H1 (cell line): ENCODE measurements around the gene ACVRL1. TPM values are rescaled to one million over a fixed set of nuclear protein-coding genes. Genes with fewer than 3 reads are reported as not detected.

Experiments
- BACH1 ChIP-seq: IDR thresholded peaks from 2 replicates; pipeline ENCODE4 v1.6.1; 2012; ENCODE audit warnings: low read length, improper control_type of control experiment
- CEBPB ChIP-seq: IDR thresholded peaks from 2 replicates; pipeline ENCODE4 v1.6.1; 2012; ENCODE audit warnings: low read depth, low read length
- HDAC6 ChIP-seq: IDR thresholded peaks from one replicate; pipeline ENCODE4 v1.7.1; 2012; ENCODE audit warnings: low read depth, mild to moderate bottlenecking, inconsistent platforms, low read length, moderate library complexity
- JUN ChIP-seq: IDR thresholded peaks from 2 replicates; pipeline ENCODE4 v1.6.1; 2011; ENCODE audit warnings: low read depth, mild to moderate bottlenecking, improper control_type of control experiment, low read length
- POLR2A ChIP-seq, 2 experiments: IDR thresholded peaks; 1 replicate in 1 of 2; 2 replicates in 1 of 2; pipeline ENCODE4 v1.6.1; 2011; ENCODE audit warnings: low read depth in 2 of 2, low read length in 2 of 2, mild to moderate bottlenecking in 2 of 2; ENCODE audit errors: control extremely low read depth in 1 of 2
- POU5F1 ChIP-seq: IDR thresholded peaks from 2 replicates; pipeline ENCODE4 v1.6.1; 2011; ENCODE audit warnings: low read depth, mild to moderate bottlenecking, low read length, moderate library complexity
- RNF2 ChIP-seq: fragments of 200-900, 300-1000 bp; sonication (generic); IDR thresholded peaks from 2 replicates; pipeline ENCODE4 v1.7.1; 2016; ENCODE audit warnings: borderline replicate concordance, low read depth, mild to moderate bottlenecking, antibody characterized with exemption, low read length; ENCODE audit not compliant: poor library complexity, severe bottlenecking; ENCODE audit errors: missing control alignments
- RXRA ChIP-seq: IDR thresholded peaks from 2 replicates; pipeline ENCODE4 v1.6.1; 2011; ENCODE audit warnings: low read depth, mild to moderate bottlenecking, low read length, moderate library complexity; ENCODE audit not compliant: insufficient read depth
- SIN3A ChIP-seq, 2 experiments: IDR thresholded peaks in 1 of 2; conservative IDR thresholded peaks in 1 of 2; 2 replicates each; pipeline ENCODE4 v1.6.1; 2011 to 2012; ENCODE audit warnings: low read length in 2 of 2, improper control_type of control experiment in 1 of 2, low read depth in 1 of 2, mild to moderate bottlenecking in 1 of 2
- SP1 ChIP-seq: IDR thresholded peaks from 2 replicates; pipeline ENCODE4 v1.6.1; 2011; ENCODE audit warnings: low read depth, low read length
- SP2 ChIP-seq: IDR thresholded peaks from 2 replicates; pipeline ENCODE4 v1.6.1; 2012; ENCODE audit warnings: mild to moderate bottlenecking, low read length, inconsistent platforms
- TBP ChIP-seq: IDR thresholded peaks from 2 replicates; pipeline ENCODE4 v1.6.1; 2011; ENCODE audit warnings: low read depth, low read length, improper control_type of control experiment
- polyA plus RNA-seq, 7 experiments: library from polyadenylated mRNA; depleted of rRNA in 3 of 7; stranded (reverse) in 5 of 7; unstranded in 2 of 7; fragments of >200 nt in 5 of 7; fragments of 200-250 nt in 2 of 7; gene quantifications; 1 replicate in 5 of 7; 2 replicates in 1 of 7; 4 replicates in 1 of 7; pipeline versions ENCODE4 v1.2.1 to v1.2.3, GENCODE V29; 2011 to 2013; ENCODE audit warnings: missing spikeins in 2 of 7, mixed read lengths in 2 of 7
- total RNA-seq: library from RNA; stranded (reverse); fragmentation: NEBNext Ultra II Directional; extraction: Animal tissue kit (Norgen Biotek cat#: 25700); gene quantifications from 2 replicates; pipeline ENCODE4 v1.2.1, GENCODE V29; 2021
- TF ChIP-seq, protein P1 (sequence below): IDR thresholded peaks from 2 replicates; pipeline ENCODE4 v1.6.1; 2012; ENCODE audit warnings: low read length, inconsistent platforms

Gene ACVRL1
- total and polyA plus RNA-seq, 2 of the 8 experiments (the other 6 are each of a cell fraction or from before 2014, with no cell fraction given): 0.09 to 0.35 TPM

DNA sequence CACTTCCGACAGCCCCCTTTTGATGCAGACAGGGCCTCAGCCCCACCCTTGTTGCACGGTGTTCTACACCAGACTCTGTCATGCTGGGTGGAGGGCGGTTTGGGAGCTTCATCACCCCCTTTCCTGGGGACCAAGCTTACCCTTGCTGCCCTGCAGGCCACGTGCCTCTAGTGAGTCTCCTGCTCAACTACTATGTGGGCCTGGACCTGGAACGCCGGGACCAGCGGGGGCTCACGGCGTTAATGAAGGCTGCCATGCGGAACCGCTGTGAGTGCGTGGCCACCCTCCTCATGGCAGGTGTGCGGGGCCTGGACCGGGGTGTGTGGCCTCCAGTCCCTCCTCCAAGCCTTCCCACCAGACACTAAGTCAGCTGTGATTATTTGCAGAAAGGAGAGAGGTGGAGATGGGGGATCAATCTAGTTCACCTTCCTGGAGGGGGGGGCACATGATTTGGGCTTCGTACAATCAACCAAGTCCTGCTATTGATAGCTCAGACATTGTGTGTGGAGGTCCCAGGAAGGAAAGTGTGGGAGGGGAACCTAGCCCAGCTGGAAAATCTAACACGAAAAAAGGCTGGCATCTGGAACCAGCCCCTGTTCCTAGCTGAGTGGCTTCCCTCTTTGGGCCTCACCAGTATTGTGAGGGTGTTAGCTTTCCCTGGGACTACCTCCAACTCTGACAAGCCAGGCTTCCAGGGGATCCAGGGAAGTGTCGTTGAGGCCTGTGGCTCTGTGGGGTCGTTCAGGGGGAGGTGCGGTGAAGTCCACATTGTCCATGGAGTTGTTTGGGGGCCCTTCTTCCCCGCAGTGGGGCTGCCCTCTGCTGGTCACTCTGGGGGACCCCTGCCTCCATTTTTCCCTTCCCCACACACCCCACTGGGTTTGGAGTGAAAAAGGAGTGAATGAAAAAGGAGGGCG, 17.8 kb upstream of the ACVRL1 start (continued):
- no peak for TF ChIP-seq POLR2A (IDR thresholded peaks at IDR 0.05; ENCODE audit: control extremely low read depth in 1 of 2, low read depth in 2 of 2, low read length in 2 of 2)
- TF ChIP-seq HDAC6: no peak
- TF ChIP-seq TBP: no peak
- no peak for TF ChIP-seq RXRA
- no peak for TF ChIP-seq SP2
- TF ChIP-seq SP1: no peak
- TF ChIP-seq, protein P1, sequence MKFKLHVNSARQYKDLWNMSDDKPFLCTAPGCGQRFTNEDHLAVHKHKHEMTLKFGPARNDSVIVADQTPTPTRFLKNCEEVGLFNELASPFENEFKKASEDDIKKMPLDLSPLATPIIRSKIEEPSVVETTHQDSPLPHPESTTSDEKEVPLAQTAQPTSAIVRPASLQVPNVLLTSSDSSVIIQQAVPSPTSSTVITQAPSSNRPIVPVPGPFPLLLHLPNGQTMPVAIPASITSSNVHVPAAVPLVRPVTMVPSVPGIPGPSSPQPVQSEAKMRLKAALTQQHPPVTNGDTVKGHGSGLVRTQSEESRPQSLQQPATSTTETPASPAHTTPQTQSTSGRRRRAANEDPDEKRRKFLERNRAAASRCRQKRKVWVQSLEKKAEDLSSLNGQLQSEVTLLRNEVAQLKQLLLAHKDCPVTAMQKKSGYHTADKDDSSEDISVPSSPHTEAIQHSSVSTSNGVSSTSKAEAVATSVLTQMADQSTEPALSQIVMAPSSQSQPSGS: no peak
- no peak for TF ChIP-seq BACH1
- no peak for TF ChIP-seq CEBPB
- no peak for TF ChIP-seq SIN3A (conservative IDR thresholded peaks at IDR 0.05 in 1 of 2, IDR thresholded peaks at IDR 0.05 in 1 of 2; ENCODE audit: low read depth in 1 of 2, low read length in 2 of 2)
- TF ChIP-seq RNF2: no peak
- TF ChIP-seq JUN: no peak
- TF ChIP-seq POU5F1: no peak
